Activated gamma-delta T cell treated with Interleukin-2 at 50 U/mL for 16 hours (primary cell): Measurements from ENCODE around the gene WNT9B.
A peak's percentile ranks its signal among the peaks of the same experiment; 100 is the strongest.

ENCODE experiments used
- DNase-seq: peaks from one replicate; pipeline ENCODE4 v3.0.0-alpha.2; 2020

WNT9B gene

GRCh38 chr17:46851029-46851741 lies at the start of gene WNT9B:
Gene WNT9B, plus strand, starts transcription at chr17:46851583. Its CDS starts 56 bp downstream, at chr17:46851639.
- no peak for DNase-seq

- no peak for DNase-seq
Measured at GRCh38 chr17:46802800-46803199, 48.6 kb upstream of the WNT9B start.

GRCh38 chr17:46803544-46803943 lies 47.8 kb upstream of the WNT9B start:
- no peak for DNase-seq

GRCh38 chr17:46805771-46806170 lies 45.6 kb upstream of the WNT9B start:
- DNase-seq: no peak

- DNase-seq: no peak
Measured at GRCh38 chr17:46809110-46809571, 42.2 kb upstream of the WNT9B start.

GRCh38 chr17:46810837-46811236 lies 40.5 kb upstream of the WNT9B start:
- DNase-seq: no peak

GRCh38 chr17:46811978-46812583 lies 39.3 kb upstream of the WNT9B start:
- no peak for DNase-seq

GRCh38 chr17:46812624-46813318 lies 38.6 kb upstream of the WNT9B start:
- DNase-seq: no peak

GRCh38 chr17:46813920-46814319 lies 37.5 kb upstream of the WNT9B start:
- DNase-seq: no peak

GRCh38 chr17:46814446-46814845 lies 36.9 kb upstream of the WNT9B start:
- DNase-seq: no peak

- DNase-seq: no peak
Measured at GRCh38 chr17:46815474-46816353, 35.7 kb upstream of the WNT9B start.

GRCh38 chr17:46817151-46817900 lies 34.1 kb upstream of the WNT9B start:
- DNase-seq: no peak

GRCh38 chr17:46817901-46818209 lies 33.5 kb upstream of the WNT9B start:
- no peak for DNase-seq

GRCh38 chr17:46818316-46818928 lies 33.0 kb upstream of the WNT9B start, which contains the start of gene WNT3:
Gene WNT3, minus strand, starts transcription at chr17:46818692. Its CDS starts 95 bp downstream, at chr17:46818597.
- peak; percentile 43 for DNase-seq

GRCh38 chr17:46818929-46819859 lies 32.2 kb upstream of the WNT9B start:
- no peak for DNase-seq

GRCh38 chr17:46819906-46820351 lies 31.5 kb upstream of the WNT9B start:
- DNase-seq: no peak

- no peak for DNase-seq
Measured at GRCh38 chr17:46820592-46821450, 30.6 kb upstream of the WNT9B start.

GRCh38 chr17:46821482-46822387 lies 29.6 kb upstream of the WNT9B start:
- DNase-seq: no peak
